IMR-90 (cell line): ENCODE measurements around the gene RERE.

Source experiments
- BHLHE40 ChIP-seq: fragments of 150-350 bp; IDR thresholded peaks from 2 replicates; pipeline ENCODE4 v1.6.1; 2016; ENCODE audit warnings: mild to moderate bottlenecking, low read depth, low read length
- TF ChIP-seq, protein P1 (sequence below): conservative IDR thresholded peaks from 2 replicates; pipeline ENCODE4 v1.5.1; 2012; ENCODE audit warnings: mild to moderate bottlenecking, low read depth, low read length, improper control_type of control experiment

DNA sequence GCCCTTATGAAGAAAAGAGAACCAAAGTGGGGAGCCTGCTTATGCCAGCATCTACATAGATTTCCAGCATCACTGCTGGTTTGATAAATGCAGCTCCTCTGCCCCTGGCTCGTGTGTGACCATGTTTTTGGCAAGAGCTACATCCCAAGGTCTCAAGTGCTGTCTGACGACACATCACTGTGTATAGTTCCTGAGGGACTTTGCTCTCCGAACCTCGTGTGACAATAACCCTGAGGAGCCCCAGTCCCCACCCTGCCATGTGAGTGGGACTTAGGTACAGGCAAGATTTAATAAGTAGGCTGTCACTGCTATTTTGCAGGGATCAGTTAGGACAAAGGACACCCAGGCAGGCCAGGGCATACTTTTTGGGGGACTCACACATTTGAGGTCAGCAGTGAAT is 28.8 kb upstream of the RERE start:
- TF ChIP-seq, protein P1, sequence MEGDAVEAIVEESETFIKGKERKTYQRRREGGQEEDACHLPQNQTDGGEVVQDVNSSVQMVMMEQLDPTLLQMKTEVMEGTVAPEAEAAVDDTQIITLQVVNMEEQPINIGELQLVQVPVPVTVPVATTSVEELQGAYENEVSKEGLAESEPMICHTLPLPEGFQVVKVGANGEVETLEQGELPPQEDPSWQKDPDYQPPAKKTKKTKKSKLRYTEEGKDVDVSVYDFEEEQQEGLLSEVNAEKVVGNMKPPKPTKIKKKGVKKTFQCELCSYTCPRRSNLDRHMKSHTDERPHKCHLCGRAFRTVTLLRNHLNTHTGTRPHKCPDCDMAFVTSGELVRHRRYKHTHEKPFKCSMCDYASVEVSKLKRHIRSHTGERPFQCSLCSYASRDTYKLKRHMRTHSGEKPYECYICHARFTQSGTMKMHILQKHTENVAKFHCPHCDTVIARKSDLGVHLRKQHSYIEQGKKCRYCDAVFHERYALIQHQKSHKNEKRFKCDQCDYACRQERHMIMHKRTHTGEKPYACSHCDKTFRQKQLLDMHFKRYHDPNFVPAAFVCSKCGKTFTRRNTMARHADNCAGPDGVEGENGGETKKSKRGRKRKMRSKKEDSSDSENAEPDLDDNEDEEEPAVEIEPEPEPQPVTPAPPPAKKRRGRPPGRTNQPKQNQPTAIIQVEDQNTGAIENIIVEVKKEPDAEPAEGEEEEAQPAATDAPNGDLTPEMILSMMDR, result no peak
- no peak for TF ChIP-seq BHLHE40
